Duodenal mucosa (tissue), 2 donors: ENCODE measurements around the gene MAZ.

Experiments
- H3K27ac ChIP-seq: one replicate; pipeline ENCODE4 v1.7.0; 2013; ENCODE audit warnings: low read depth, low read length
- H3K27me3 ChIP-seq, 2 donors: one replicate each; pipeline ENCODE4 v1.7.0; 2013; ENCODE audit warnings: low read length in 2 of 2, control low read depth in 1 of 2; ENCODE audit not compliant: insufficient read depth in 2 of 2, control insufficient read depth in 1 of 2
- H3K36me3 ChIP-seq, 2 donors: one replicate each; pipeline ENCODE4 v1.7.0; 2013; ENCODE audit warnings: low read length in 2 of 2, control low read depth in 1 of 2; ENCODE audit not compliant: insufficient read depth in 2 of 2, control insufficient read depth in 1 of 2
- H3K4me1 ChIP-seq, 2 donors: one replicate each; pipeline ENCODE4 v1.7.0; 2013; ENCODE audit warnings: low read length in 2 of 2, control low read depth in 1 of 2; ENCODE audit not compliant: insufficient read depth in 2 of 2, control insufficient read depth in 1 of 2
- H3K4me3 ChIP-seq, 2 donors: one replicate each; pipeline ENCODE4 v1.7.0; 2013; ENCODE audit warnings: low read length in 2 of 2, low read depth in 1 of 2
- H3K9ac ChIP-seq, 2 donors: one replicate each; pipeline ENCODE4 v1.7.0; 2013; ENCODE audit warnings: low read length in 2 of 2, low read depth in 1 of 2
- H3K9me3 ChIP-seq, 2 donors: one replicate each; pipeline ENCODE4 v1.7.0; 2013; ENCODE audit warnings: low read length in 2 of 2, control low read depth in 1 of 2; ENCODE audit not compliant: control insufficient read depth in 1 of 2

The MAZ gene

GRCh38 chr16:29802416-29802935 is 3.9 kb upstream of the MAZ start:
- Histone ChIP-seq H3K27ac (no peak overlapping the region), H3K4me3 (no peak overlapping the region), H3K9me3 (no peaks in the 10 kb centered on the region), H3K9ac (no peak overlapping the region), H3K4me1 (peaks cover 0 to 15% of the 10 kb centered on the region in 2 donors), H3K36me3 (peaks cover 25 to 52% of the 10 kb centered on the region in 2 donors), H3K27me3 (no peaks in the 10 kb centered on the region)

GRCh38 chr16:29804020-29804419 is 2.3 kb upstream of the MAZ start:
- Histone ChIP-seq H3K4me1 (peaks cover 12 to 29% of the 10 kb centered on the region in 2 donors), H3K27me3 (no peaks in the 10 kb centered on the region), H3K36me3 (peaks cover 23 to 43% of the 10 kb centered on the region in 2 donors), H3K27ac (no peak overlapping the region), H3K9me3 (no peaks in the 10 kb centered on the region), H3K4me3 (no peak overlapping the region), H3K9ac (peak overlapping the region in 1 of 2 donors; percentile 99)

- H3K4me3 ChIP-seq: peak overlapping the region; percentile 97 to 98
- H3K27ac ChIP-seq: peak overlapping the region; percentile 94
- peaks cover 17 to 34% of the 10 kb centered on the region in 2 donors for H3K4me1 ChIP-seq
- peaks cover 19 to 41% of the 10 kb centered on the region in 2 donors for H3K36me3 ChIP-seq
- H3K9me3 ChIP-seq: no peaks in the 10 kb centered on the region
- H3K27me3 ChIP-seq: no peaks in the 10 kb centered on the region
- H3K9ac ChIP-seq: peak overlapping the region; percentile 91 to 99
These were observed 1.7 kb upstream of the MAZ start for GRCh38 chr16:29804455-29805231.

GRCh38 chr16:29805232-29806098 is 864 bp upstream of the MAZ start:
- no peaks in the 10 kb centered on the region for H3K9me3 ChIP-seq
- H3K9ac ChIP-seq: peak overlapping the region; percentile 91 to 99
- H3K27me3 ChIP-seq: no peaks in the 10 kb centered on the region
- H3K4me3 ChIP-seq: peak overlapping the region; percentile 97 to 98
- H3K4me1 ChIP-seq: peaks cover 24 to 42% of the 10 kb centered on the region in 2 donors
- H3K36me3 ChIP-seq: peaks cover 25 to 41% of the 10 kb centered on the region in 2 donors
- peak overlapping the region; percentile 97 for H3K27ac ChIP-seq

- Histone ChIP-seq H3K9ac (peak overlapping the region; percentile 65 to 88), H3K4me1 (peaks cover 29 to 55% of the 10 kb centered on the region in 2 donors), H3K27ac (peak overlapping the region; percentile 87), H3K36me3 (peaks cover 16 to 30% of the 10 kb centered on the region in 2 donors), H3K4me3 (peak overlapping the region; percentile 72 to 81), H3K27me3 (no peaks in the 10 kb centered on the region), H3K9me3 (no peaks in the 10 kb centered on the region)
These were observed 504 bp downstream of the MAZ start for GRCh38 chr16:29806641-29807425.

DNA sequence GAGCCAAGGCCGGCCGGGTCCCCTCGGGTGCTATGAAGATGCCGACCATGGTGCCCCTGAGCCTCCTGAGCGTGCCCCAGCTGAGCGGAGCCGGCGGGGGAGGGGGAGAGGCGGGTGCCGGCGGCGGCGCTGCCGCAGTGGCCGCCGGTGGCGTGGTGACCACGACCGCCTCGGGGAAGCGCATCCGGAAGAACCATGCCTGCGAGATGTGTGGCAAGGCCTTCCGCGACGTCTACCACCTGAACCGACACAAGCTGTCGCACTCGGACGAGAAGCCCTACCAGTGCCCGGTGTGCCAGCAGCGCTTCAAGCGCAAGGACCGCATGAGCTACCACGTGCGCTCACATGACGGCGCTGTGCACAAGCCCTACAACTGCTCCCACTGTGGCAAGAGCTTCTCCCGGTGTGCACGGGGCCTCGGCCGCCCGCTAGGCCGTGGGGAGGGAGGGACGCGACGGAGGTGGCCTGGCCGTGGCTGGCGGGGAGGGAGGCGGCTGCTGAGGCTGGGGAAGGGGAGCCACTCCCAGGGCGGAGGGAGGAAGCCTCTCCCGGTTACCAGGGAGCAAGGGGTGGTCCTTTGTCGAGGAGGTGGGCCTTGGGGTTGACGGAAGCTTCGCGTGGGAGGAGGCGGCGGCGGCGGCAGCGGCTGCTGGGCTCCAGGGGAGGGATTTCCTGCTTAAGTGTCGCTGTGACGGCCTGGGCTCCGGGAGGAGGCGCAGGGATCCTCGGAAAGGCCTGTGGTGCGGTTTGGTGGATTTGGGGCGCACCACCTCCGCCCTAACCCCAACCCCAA is 1.3 kb downstream of the MAZ start:
- Histone ChIP-seq H3K4me3 (peak overlapping the region; percentile 72 to 81), H3K36me3 (peaks cover 16 to 23% of the 10 kb centered on the region in 2 donors), H3K9ac (peak overlapping the region; percentile 65 to 88), H3K27me3 (peaks cover 3 to 5% of the 10 kb centered on the region in 2 donors), H3K4me1 (peaks cover 33 to 62% of the 10 kb centered on the region in 2 donors), H3K9me3 (no peaks in the 10 kb centered on the region), H3K27ac (peak overlapping the region; percentile 85)

DNA sequence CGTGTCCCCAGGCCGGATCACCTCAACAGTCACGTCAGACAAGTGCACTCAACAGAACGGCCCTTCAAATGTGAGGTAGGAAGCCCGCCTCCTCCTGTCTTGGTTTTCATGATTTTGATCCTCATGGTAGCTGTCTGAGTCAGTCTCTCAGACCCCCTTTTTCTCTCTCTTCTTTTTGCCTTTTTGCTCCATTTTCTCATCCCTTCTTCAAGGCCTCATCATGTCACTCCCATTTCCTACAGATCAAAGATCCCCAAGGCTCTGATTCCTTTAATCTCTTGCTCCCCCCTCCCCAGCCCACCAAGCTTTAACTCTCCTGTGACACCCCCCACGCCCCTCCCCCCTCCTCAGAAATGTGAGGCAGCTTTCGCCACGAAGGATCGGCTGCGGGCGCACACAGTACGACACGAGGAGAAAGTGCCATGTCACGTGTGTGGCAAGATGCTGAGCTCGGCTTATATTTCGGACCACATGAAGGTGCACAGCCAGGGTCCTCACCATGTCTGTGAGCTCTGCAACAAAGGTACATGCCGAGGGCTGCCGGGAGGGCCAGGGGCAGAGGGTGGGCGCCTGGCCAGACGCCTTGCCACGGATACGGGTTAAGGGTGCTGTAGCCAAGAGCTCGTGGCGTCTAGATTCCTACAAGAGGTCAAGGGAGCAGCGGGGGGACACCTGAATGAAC is 2.0 kb downstream of the MAZ start:
- Histone ChIP-seq H3K9me3 (no peaks in the 10 kb centered on the region), H3K27me3 (peaks cover 5 to 10% of the 10 kb centered on the region in 2 donors), H3K27ac (peak overlapping the region; percentile 85), H3K36me3 (peaks cover 16 to 17% of the 10 kb centered on the region in 2 donors), H3K4me3 (peak overlapping the region; percentile 72 to 81), H3K4me1 (peaks cover 35 to 63% of the 10 kb centered on the region in 2 donors), H3K9ac (peak overlapping the region; percentile 65 to 88)

GRCh38 chr16:29809031-29809747 is 2.9 kb downstream of the MAZ start:
- H3K9ac ChIP-seq: peak overlapping the region; percentile 44 to 65
- no peaks in the 10 kb centered on the region for H3K9me3 ChIP-seq
- peak overlapping the region in 1 of 2 donors; percentile 81 for H3K4me3 ChIP-seq
- peaks cover 35 to 58% of the 10 kb centered on the region in 2 donors for H3K4me1 ChIP-seq
- no peak overlapping the region for H3K27ac ChIP-seq
- H3K27me3 ChIP-seq: peaks cover 5 to 14% of the 10 kb centered on the region in 2 donors
- H3K36me3 ChIP-seq: peaks cover 16 to 17% of the 10 kb centered on the region in 2 donors
